ENCODE measurements around the gene ANKRD13D. TPM values are rescaled to one million over a fixed set of nuclear protein-coding genes. Genes with fewer than 3 reads are reported as not detected.

Gene ANKRD13D
- polyA plus RNA-seq, 4 donors = 7.8 to 26.0 (median 20.1) TPM

GRCh38 chr11:67323526-67323925, 34.4 kb downstream of the ANKRD13D start:
- WGBS, 3 donors = 16 to 63% (median 40%) methylated on average over 7 of the region's 7 CpGs
- H3K4me1 ChIP-seq (ENCODE audit: control insufficient read depth in 3 of 3, insufficient read depth in 2 of 3, low read depth in 1 of 3, low read length in 2 of 3) = peaks cover 0 to 22% (median 2%) of the 10 kb centered on the region in 3 donors

DNA sequence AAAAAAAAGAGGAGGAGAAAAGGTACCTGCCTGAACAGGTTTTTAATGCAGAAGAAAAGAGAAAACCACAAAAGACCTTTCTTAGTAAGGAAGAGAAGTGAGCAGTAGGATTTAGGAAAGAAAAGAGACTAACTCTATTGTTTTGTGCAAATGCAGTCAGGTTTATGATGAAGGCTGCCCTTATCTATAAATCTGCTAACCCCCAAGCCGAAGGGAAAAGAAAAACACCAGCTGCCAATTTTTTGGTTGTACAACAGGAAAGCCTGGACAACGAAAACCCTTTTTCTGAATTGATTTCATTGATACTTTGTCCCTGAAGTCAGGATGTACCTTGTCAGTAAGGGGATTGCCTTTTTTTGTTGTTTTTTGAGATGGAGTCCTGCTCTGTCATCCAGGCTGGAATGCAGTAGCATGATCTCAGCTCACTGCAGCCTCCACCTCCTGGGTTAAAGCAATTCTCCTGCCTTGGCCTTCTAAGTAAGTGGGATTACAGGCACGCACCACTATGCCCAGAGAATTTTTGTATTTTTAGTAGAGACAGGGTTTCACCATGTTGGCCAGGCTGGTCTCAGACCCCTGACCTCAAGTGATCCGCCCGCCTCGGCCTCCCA, 43.1 kb downstream of the ANKRD13D start:
- Histone ChIP-seq H3K36me3 (ENCODE audit: control insufficient read depth in 3 of 3, insufficient read depth in 2 of 3, low read depth in 1 of 3, low read length in 3 of 3) (peaks cover 0 to 12% (median 0%) of the 10 kb centered on the region in 3 donors), H3K27ac (ENCODE audit: low read depth in 1 of 3, low read length in 2 of 3) (no peak overlapping the region), H3K4me3 (ENCODE audit: low read depth in 1 of 3, low read length in 3 of 3) (no peak overlapping the region), H3K4me1 (ENCODE audit: control insufficient read depth in 3 of 3, insufficient read depth in 2 of 3, low read depth in 1 of 3, low read length in 2 of 3) (no peaks in the 10 kb centered on the region), H3K27me3 (ENCODE audit: control insufficient read depth in 3 of 3, insufficient read depth in 3 of 3, low read length in 3 of 3) (no peaks in the 10 kb centered on the region), H3K9me3 (ENCODE audit: control insufficient read depth in 2 of 2, insufficient read depth in 1 of 2, low read depth in 1 of 2, low read length in 1 of 2) (no peaks in the 10 kb centered on the region)
- 89 to 93% (median 89%) methylated on average over 6 of the region's 6 CpGs for WGBS, 3 donors
- no peak for DNase-seq
- no peak for FAIRE-seq

More at GRCh38 chr11:67323526-67323925, 34.4 kb downstream of the ANKRD13D start:
- no peaks in the 10 kb centered on the region for H3K27me3 ChIP-seq (ENCODE audit: control insufficient read depth in 3 of 3, insufficient read depth in 3 of 3, low read length in 3 of 3)
- peak; percentile 33 to 56 for DNase-seq
- no peak overlapping the region for H3K27ac ChIP-seq (ENCODE audit: low read depth in 1 of 3, low read length in 2 of 3)
- H3K9me3 ChIP-seq (ENCODE audit: control insufficient read depth in 2 of 2, insufficient read depth in 1 of 2, low read depth in 1 of 2, low read length in 1 of 2) = no peaks in the 10 kb centered on the region
- peaks cover 0 to 20% (median 0%) of the 10 kb centered on the region in 3 donors for H3K36me3 ChIP-seq (ENCODE audit: control insufficient read depth in 3 of 3, insufficient read depth in 2 of 3, low read depth in 1 of 3, low read length in 3 of 3)
- H3K4me3 ChIP-seq (ENCODE audit: low read depth in 1 of 3, low read length in 3 of 3) = no peak overlapping the region
- FAIRE-seq = no peak

DNA sequence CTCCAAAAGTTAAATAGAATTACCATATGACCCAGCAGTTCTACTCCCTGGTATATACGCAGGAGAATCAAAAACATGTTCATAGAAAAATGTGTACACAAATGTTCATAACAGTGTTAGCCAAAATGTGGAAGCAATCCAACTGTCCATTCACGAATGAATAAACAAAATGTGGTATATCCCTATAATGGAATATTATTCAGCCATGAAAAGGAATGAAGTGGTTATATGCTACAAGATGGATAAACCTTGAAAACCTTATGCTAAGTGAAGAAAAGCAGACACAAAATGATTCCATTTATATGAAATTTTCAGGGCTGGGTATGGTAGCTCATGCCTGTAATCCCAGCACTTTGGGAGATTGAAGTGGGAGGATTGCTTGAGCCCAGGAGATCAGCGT, 48.2 kb downstream of the ANKRD13D start:
- FAIRE-seq = no peak
- 93 to 95% (median 93%) methylated on average over 3 of the region's 3 CpGs for WGBS, 3 donors

DNA sequence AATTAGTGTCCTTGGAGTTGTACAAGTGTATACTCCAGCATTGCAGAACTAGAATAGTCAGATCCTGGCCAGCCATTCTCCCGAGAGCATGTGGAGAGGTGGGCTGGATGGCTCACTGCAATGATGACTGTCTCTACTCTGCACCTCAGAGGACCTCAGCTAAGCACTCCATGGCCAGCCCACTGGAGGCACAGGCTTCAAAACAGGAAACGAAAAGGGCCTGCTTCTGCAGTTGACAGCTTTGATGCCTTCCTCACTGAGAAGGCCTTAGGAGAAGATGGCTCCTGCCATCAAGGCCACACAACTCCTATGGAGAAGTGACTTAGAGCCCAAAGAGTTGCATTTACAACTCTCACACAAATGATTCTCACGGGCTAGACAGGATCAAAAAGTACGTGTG, 55.2 kb downstream of the ANKRD13D start:
- no peak for FAIRE-seq
- Histone ChIP-seq H3K27ac (ENCODE audit: low read depth in 1 of 3, low read length in 2 of 3) (peak overlapping the region in 1 of 3 donors; percentile 17), H3K4me1 (ENCODE audit: control insufficient read depth in 3 of 3, insufficient read depth in 2 of 3, low read depth in 1 of 3, low read length in 2 of 3) (peaks cover 0 to 28% (median 6%) of the 10 kb centered on the region in 3 donors), H3K4me3 (ENCODE audit: low read depth in 1 of 3, low read length in 3 of 3) (no peak overlapping the region), H3K36me3 (ENCODE audit: control insufficient read depth in 3 of 3, insufficient read depth in 2 of 3, low read depth in 1 of 3, low read length in 3 of 3) (peaks cover 0 to 7% (median 0%) of the 10 kb centered on the region in 3 donors), H3K27me3 (ENCODE audit: control insufficient read depth in 3 of 3, insufficient read depth in 3 of 3, low read length in 3 of 3) (no peaks in the 10 kb centered on the region), H3K9me3 (ENCODE audit: control insufficient read depth in 2 of 2, insufficient read depth in 1 of 2, low read depth in 1 of 2, low read length in 1 of 2) (no peaks in the 10 kb centered on the region)
- no peak for DNase-seq
- 77 to 84% (median 81%) methylated on average over 4 of the region's 4 CpGs for WGBS, 3 donors

More for the DNA sequence above, 48.2 kb downstream of the ANKRD13D start:
- Histone ChIP-seq H3K9me3 (ENCODE audit: control insufficient read depth in 2 of 2, insufficient read depth in 1 of 2, low read depth in 1 of 2, low read length in 1 of 2) (no peaks in the 10 kb centered on the region), H3K4me3 (ENCODE audit: low read depth in 1 of 3, low read length in 3 of 3) (no peak overlapping the region), H3K4me1 (ENCODE audit: control insufficient read depth in 3 of 3, insufficient read depth in 2 of 3, low read depth in 1 of 3, low read length in 2 of 3) (no peaks in the 10 kb centered on the region), H3K27ac (ENCODE audit: low read depth in 1 of 3, low read length in 2 of 3) (no peak overlapping the region), H3K36me3 (ENCODE audit: control insufficient read depth in 3 of 3, insufficient read depth in 2 of 3, low read depth in 1 of 3, low read length in 3 of 3) (peaks cover 0 to 14% (median 0%) of the 10 kb centered on the region in 3 donors), H3K27me3 (ENCODE audit: control insufficient read depth in 3 of 3, insufficient read depth in 3 of 3, low read length in 3 of 3) (no peaks in the 10 kb centered on the region)
- DNase-seq = no peak

DNA sequence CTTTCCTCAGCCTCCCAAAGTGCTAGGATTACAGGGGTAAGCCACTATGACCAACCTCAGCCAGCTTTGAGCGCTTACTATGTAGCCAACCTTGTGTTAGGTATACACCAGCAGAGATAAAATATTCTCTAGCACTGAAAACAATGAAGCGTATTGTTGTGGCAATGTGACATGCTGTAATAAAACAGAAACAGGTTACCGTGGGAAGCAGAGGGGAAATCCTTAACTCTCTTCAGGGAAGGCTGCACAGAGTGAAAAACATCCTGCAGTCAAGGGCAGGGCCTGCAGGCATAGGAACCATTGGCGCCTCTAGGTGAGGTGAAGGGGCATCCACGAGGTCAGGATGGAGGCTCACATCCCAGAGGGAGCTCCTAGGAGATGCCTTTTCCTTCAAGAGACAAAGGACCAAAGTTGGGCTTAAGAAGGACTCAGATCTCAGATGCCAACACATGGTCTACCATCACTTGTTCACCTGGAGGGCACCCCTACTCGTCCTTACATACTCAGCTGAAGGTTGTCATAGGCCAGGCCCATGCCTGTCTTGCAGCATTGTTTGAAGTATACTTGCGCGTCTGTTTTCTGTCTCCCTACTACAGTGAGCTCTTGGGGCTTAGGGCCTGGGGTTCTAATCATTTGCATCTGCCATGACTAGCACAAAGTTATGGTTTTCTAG, 56.3 kb downstream of the ANKRD13D start:
- Histone ChIP-seq H3K9me3 (ENCODE audit: control insufficient read depth in 2 of 2, insufficient read depth in 1 of 2, low read depth in 1 of 2, low read length in 1 of 2) (no peaks in the 10 kb centered on the region), H3K4me3 (ENCODE audit: low read depth in 1 of 3, low read length in 3 of 3) (no peak overlapping the region), H3K27me3 (ENCODE audit: control insufficient read depth in 3 of 3, insufficient read depth in 3 of 3, low read length in 3 of 3) (no peaks in the 10 kb centered on the region), H3K36me3 (ENCODE audit: control insufficient read depth in 3 of 3, insufficient read depth in 2 of 3, low read depth in 1 of 3, low read length in 3 of 3) (peaks cover 0 to 10% (median 0%) of the 10 kb centered on the region in 3 donors), H3K4me1 (ENCODE audit: control insufficient read depth in 3 of 3, insufficient read depth in 2 of 3, low read depth in 1 of 3, low read length in 2 of 3) (peaks cover 0 to 28% (median 6%) of the 10 kb centered on the region in 3 donors), H3K27ac (ENCODE audit: low read depth in 1 of 3, low read length in 2 of 3) (peak overlapping the region; percentile 38 to 81 (median 77))
- 21 to 61% (median 42%) methylated on average over 8 of the region's 8 CpGs for WGBS, 3 donors
- DNase-seq = peak; percentile 37 to 66
- no peak for FAIRE-seq

- H3K4me1 ChIP-seq (ENCODE audit: control insufficient read depth in 3 of 3, insufficient read depth in 2 of 3, low read depth in 1 of 3, low read length in 2 of 3) = peaks cover 0 to 30% (median 6%) of the 10 kb centered on the region in 3 donors
- no peaks in the 10 kb centered on the region for H3K27me3 ChIP-seq (ENCODE audit: control insufficient read depth in 3 of 3, insufficient read depth in 3 of 3, low read length in 3 of 3)
- peak overlapping the region; percentile 38 to 81 (median 77) for H3K27ac ChIP-seq (ENCODE audit: low read depth in 1 of 3, low read length in 2 of 3)
- WGBS, 3 donors = 28 to 54% (median 40%) methylated on average over 7 of the region's 7 CpGs
- no peaks in the 10 kb centered on the region for H3K9me3 ChIP-seq (ENCODE audit: control insufficient read depth in 2 of 2, insufficient read depth in 1 of 2, low read depth in 1 of 2, low read length in 1 of 2)
- no peak overlapping the region for H3K4me3 ChIP-seq (ENCODE audit: low read depth in 1 of 3, low read length in 3 of 3)
- FAIRE-seq = no peak
- DNase-seq = peak; percentile 86 to 91
- peaks cover 0 to 14% (median 0%) of the 10 kb centered on the region in 3 donors for H3K36me3 ChIP-seq (ENCODE audit: control insufficient read depth in 3 of 3, insufficient read depth in 2 of 3, low read depth in 1 of 3, low read length in 3 of 3)
Measured at GRCh38 chr11:67345920-67346819, 57.1 kb downstream of the ANKRD13D start.

DNA sequence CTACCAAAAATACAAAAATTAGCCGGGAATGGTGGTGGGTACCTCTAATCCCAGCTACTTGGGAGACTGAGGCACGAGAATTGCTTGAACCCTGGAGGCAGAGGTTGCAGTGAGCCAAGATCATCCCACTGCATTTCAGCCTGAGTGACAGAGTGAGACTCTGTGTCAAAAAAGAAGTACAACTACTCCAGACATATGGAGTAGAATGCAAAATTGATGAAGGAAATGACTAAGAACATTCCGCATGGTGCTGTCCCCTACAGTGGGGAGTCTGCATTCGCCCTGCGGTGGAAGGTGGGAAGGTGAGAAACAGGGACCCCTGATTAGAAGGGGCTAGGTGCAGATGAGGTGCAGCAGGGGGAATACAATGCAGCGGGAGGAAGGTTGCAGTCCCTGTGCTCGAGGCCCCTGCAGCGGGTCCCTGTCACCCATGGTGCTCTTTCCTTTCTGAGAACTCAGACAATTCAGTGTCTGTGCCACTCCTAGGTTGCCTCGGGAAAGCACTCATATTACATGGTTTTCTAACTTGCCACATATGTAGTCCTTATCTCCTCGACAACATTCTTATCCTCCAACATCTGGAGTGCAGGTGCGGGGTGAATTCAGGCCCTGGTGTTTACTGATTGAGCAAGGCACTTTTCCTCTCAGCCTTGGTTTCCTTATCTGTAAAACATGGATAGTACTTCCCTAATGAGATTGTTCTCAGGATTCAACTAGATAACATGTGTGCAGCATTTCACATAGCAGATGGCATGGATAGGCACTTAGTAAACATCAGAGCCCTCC, 59.1 kb downstream of the ANKRD13D start:
- H3K27ac ChIP-seq (ENCODE audit: low read depth in 1 of 3, low read length in 2 of 3) = peak overlapping the region in 2 of 3 donors; percentile 3 to 73
- no peaks in the 10 kb centered on the region for H3K27me3 ChIP-seq (ENCODE audit: control insufficient read depth in 3 of 3, insufficient read depth in 3 of 3, low read length in 3 of 3)
- no peak overlapping the region for H3K4me3 ChIP-seq (ENCODE audit: low read depth in 1 of 3, low read length in 3 of 3)
- FAIRE-seq (no peak), DNase-seq (peak; percentile 53 to 56)
- H3K36me3 ChIP-seq (ENCODE audit: control insufficient read depth in 3 of 3, insufficient read depth in 2 of 3, low read depth in 1 of 3, low read length in 3 of 3) = peaks cover 0 to 19% (median 0%) of the 10 kb centered on the region in 3 donors
- WGBS, 3 donors = 61 to 69% (median 63%) methylated on average over 11 of the region's 11 CpGs
- H3K9me3 ChIP-seq (ENCODE audit: control insufficient read depth in 2 of 2, insufficient read depth in 1 of 2, low read depth in 1 of 2, low read length in 1 of 2) = no peaks in the 10 kb centered on the region
- peaks cover 0 to 48% (median 6%) of the 10 kb centered on the region in 3 donors for H3K4me1 ChIP-seq (ENCODE audit: control insufficient read depth in 3 of 3, insufficient read depth in 2 of 3, low read depth in 1 of 3, low read length in 2 of 3)
